ENCODE results near the gene DIPK1C.

The DIPK1C gene

GRCh38 chr18:74480149-74480651, 23.1 kb upstream of the DIPK1C start:
- DNase-seq, result no peak

GRCh38 chr18:74479486-74480148, 22.5 kb upstream of the DIPK1C start:
- no peak for DNase-seq

GRCh38 chr18:74478880-74479279, 21.8 kb upstream of the DIPK1C start:
- DNase-seq, result no peak

- no peak for DNase-seq
Observed at GRCh38 chr18:74478316-74478715, 21.2 kb upstream of the DIPK1C start.

- no peak for DNase-seq
Observed at GRCh38 chr18:74477771-74478170, 20.7 kb upstream of the DIPK1C start.

GRCh38 chr18:74476140-74476539, 19.0 kb upstream of the DIPK1C start:
- no peak for DNase-seq

- DNase-seq, result no peak
Observed at GRCh38 chr18:74473976-74474640, 17.0 kb upstream of the DIPK1C start.

GRCh38 chr18:74472312-74472711, 15.2 kb upstream of the DIPK1C start:
- no peak for DNase-seq

- DNase-seq, result no peak
Observed at GRCh38 chr18:74468547-74469061, 11.5 kb upstream of the DIPK1C start.

- DNase-seq, result no peak
Observed at GRCh38 chr18:74465775-74466174, 8.7 kb upstream of the DIPK1C start.

GRCh38 chr18:74463983-74464382, 6.9 kb upstream of the DIPK1C start:
- no peak for DNase-seq

GRCh38 chr18:74463254-74463653, 6.1 kb upstream of the DIPK1C start:
- DNase-seq, result no peak

GRCh38 chr18:74460825-74461224, 3.7 kb upstream of the DIPK1C start:
- no peak for DNase-seq

GRCh38 chr18:74459889-74460288, 2.8 kb upstream of the DIPK1C start:
- DNase-seq, result no peak

GRCh38 chr18:74457725-74458421, 765 bp upstream of the DIPK1C start:
- DNase-seq, result no peak

- no peak for DNase-seq
Observed at GRCh38 chr18:74456349-74457042, 612 bp downstream of the DIPK1C start.

GRCh38 chr18:74456017-74456348, 1.1 kb downstream of the DIPK1C start:
- no peak for DNase-seq

- no peak for DNase-seq
Observed at GRCh38 chr18:74455386-74455785, 1.7 kb downstream of the DIPK1C start.

- DNase-seq, result no peak
Observed at GRCh38 chr18:74454279-74454751, 2.8 kb downstream of the DIPK1C start.

GRCh38 chr18:74453642-74454198, 3.4 kb downstream of the DIPK1C start:
- DNase-seq, result no peak

GRCh38 chr18:74453016-74453566, 4.0 kb downstream of the DIPK1C start:
- peak; percentile 15 for DNase-seq

GRCh38 chr18:74451148-74451547, 6.0 kb downstream of the DIPK1C start:
- no peak for DNase-seq
